Nephron (organoid): ENCODE results near the gene LIMCH1.

ENCODE experiments used
- H3K27ac Mint-ChIP-seq, 3 experiments: 2 replicates each; pipeline ENCODE4 v1.8.0; 2020; ENCODE audit warnings: mixed read lengths in 3 of 3, mild to moderate bottlenecking in 2 of 3, moderate library complexity in 1 of 3
- H3K27me3 Mint-ChIP-seq: 2 replicates; pipeline ENCODE4 v1.8.0; 2021; ENCODE audit warnings: low read depth, mild to moderate bottlenecking, moderate library complexity, mixed read lengths
- H3K36me3 Mint-ChIP-seq: 2 replicates; pipeline ENCODE4 v1.8.0; 2020; ENCODE audit warnings: low read depth, mixed read lengths
- H3K4me1 Mint-ChIP-seq: 2 replicates; pipeline ENCODE4 v1.8.0; 2020; ENCODE audit warnings: mixed read lengths
- H3K4me3 Mint-ChIP-seq, 3 experiments: 2 replicates each; pipeline ENCODE4 v1.8.0; 2020; ENCODE audit warnings: mild to moderate bottlenecking in 3 of 3, mixed read lengths in 3 of 3, moderate library complexity in 2 of 3
- H3K9me3 Mint-ChIP-seq: 2 replicates; pipeline ENCODE4 v1.8.0; 2020; ENCODE audit warnings: mixed read lengths
- TF ChIP-seq, protein P1 (sequence below), 3 experiments: fragments of 200-600 bp; sonication (generic); IDR thresholded peaks; one replicate each; pipeline ENCODE4 v1.5.0; 2021; ENCODE audit warnings: antibody characterized with exemption in 3 of 3; ENCODE audit not compliant: unreplicated experiment in 3 of 3

Gene LIMCH1

DNA sequence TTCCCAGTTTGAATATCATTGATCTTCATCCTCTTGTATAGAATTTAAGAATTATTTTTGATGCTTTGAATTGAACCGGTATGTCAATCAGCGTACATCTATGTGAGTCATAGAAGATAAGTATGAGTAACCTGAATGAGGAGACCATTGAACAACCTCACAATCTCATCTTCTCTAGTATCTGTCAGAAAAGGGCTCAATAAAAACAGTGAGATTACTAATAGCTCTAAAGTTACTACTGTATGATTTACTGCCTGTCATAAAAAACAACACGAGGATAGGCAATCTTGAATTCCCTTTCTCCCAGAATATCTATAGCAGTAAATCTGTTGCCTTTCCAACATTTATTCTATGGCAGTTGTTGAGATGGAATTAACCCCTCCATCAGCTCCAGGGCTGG lies 174.5 kb downstream of the LIMCH1 start:
- TF ChIP-seq, protein P1, sequence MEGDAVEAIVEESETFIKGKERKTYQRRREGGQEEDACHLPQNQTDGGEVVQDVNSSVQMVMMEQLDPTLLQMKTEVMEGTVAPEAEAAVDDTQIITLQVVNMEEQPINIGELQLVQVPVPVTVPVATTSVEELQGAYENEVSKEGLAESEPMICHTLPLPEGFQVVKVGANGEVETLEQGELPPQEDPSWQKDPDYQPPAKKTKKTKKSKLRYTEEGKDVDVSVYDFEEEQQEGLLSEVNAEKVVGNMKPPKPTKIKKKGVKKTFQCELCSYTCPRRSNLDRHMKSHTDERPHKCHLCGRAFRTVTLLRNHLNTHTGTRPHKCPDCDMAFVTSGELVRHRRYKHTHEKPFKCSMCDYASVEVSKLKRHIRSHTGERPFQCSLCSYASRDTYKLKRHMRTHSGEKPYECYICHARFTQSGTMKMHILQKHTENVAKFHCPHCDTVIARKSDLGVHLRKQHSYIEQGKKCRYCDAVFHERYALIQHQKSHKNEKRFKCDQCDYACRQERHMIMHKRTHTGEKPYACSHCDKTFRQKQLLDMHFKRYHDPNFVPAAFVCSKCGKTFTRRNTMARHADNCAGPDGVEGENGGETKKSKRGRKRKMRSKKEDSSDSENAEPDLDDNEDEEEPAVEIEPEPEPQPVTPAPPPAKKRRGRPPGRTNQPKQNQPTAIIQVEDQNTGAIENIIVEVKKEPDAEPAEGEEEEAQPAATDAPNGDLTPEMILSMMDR (IDR thresholded peaks at IDR 0.05; ENCODE audit: unreplicated experiment in 3 of 3), result no peak
- H3K4me3 Mint-ChIP-seq, result no peak overlapping the region
- H3K9me3 Mint-ChIP-seq, result no peaks in the 10 kb centered on the region
- H3K4me1 Mint-ChIP-seq, result peaks cover 4% of the 10 kb centered on the region
- H3K27me3 Mint-ChIP-seq, result peaks cover 37% of the 10 kb centered on the region
- no peaks in the 10 kb centered on the region for H3K36me3 Mint-ChIP-seq
- no peak overlapping the region for H3K27ac Mint-ChIP-seq

DNA sequence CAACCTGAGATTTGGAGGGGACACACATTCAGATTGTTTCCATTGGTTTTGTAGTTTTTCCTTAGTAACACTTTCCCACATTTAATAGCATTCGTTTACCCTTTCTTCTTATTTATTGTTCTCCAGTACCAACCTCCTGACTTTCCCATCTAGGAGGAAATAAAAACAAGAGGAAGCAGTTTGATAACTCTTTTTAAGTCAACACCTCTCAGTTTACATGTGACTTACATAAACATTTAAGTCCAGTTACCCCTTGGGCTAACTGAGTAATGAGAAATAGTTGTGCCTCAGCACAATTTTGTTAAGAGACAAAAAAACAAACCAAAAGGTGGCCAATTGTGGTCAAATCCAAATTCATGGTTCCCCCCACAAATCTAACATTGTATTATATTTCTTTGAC lies 175.8 kb downstream of the LIMCH1 start:
- Mint-ChIP-seq H3K27ac (no peak overlapping the region), H3K27me3 (peaks cover 31% of the 10 kb centered on the region), H3K9me3 (no peaks in the 10 kb centered on the region), H3K4me1 (no peaks in the 10 kb centered on the region), H3K36me3 (no peaks in the 10 kb centered on the region), H3K4me3 (no peak overlapping the region)
- TF ChIP-seq, protein P1 (IDR thresholded peaks at IDR 0.05; ENCODE audit: unreplicated experiment in 3 of 3), result no peak

GRCh38 chr4:41714364-41715000 lies 176.5 kb downstream of the LIMCH1 start:
- Mint-ChIP-seq H3K4me3 (no peak overlapping the region), H3K9me3 (no peaks in the 10 kb centered on the region), H3K27me3 (peaks cover 33% of the 10 kb centered on the region), H3K4me1 (no peaks in the 10 kb centered on the region), H3K27ac (no peak overlapping the region), H3K36me3 (no peaks in the 10 kb centered on the region)
- TF ChIP-seq, protein P1 (IDR thresholded peaks at IDR 0.05; ENCODE audit: unreplicated experiment in 3 of 3), result no peak

GRCh38 chr4:41715155-41715554 lies 177.2 kb downstream of the LIMCH1 start:
- H3K36me3 Mint-ChIP-seq, result no peaks in the 10 kb centered on the region
- H3K27me3 Mint-ChIP-seq, result peaks cover 39% of the 10 kb centered on the region

DNA sequence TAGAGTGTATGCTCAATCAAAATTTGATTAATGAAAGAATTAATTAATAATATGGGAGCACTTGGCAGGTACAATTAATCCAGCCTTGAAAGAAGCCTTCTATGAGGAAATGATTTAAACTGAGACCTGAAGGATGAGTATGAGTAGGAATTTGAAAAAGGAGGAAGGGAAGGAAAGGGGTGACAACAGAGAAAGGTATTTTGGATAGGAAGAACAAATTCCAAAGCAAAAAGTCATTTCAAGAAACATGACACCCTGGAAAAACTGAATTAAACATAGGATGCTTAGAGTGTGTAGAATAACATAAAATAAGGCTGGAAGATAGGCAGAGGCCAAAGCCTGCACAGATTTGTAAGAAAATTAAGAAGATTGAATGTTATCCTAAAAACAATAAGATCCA lies 180.9 kb downstream of the LIMCH1 start:
- H3K36me3 Mint-ChIP-seq, result no peaks in the 10 kb centered on the region
- TF ChIP-seq, protein P1 (IDR thresholded peaks at IDR 0.05; ENCODE audit: unreplicated experiment in 3 of 3), result no peak

More at GRCh38 chr4:41715155-41715554, 177.2 kb downstream of the LIMCH1 start:
- no peak overlapping the region for H3K27ac Mint-ChIP-seq
- TF ChIP-seq, protein P1 (IDR thresholded peaks at IDR 0.05; ENCODE audit: unreplicated experiment in 3 of 3), result no peak
- no peaks in the 10 kb centered on the region for H3K4me1 Mint-ChIP-seq
- no peaks in the 10 kb centered on the region for H3K9me3 Mint-ChIP-seq
- no peak overlapping the region for H3K4me3 Mint-ChIP-seq

GRCh38 chr4:41719417-41719816 lies 181.5 kb downstream of the LIMCH1 start:
- H3K9me3 Mint-ChIP-seq, result no peaks in the 10 kb centered on the region
- no peaks in the 10 kb centered on the region for H3K4me1 Mint-ChIP-seq
- H3K4me3 Mint-ChIP-seq, result no peak overlapping the region
- no peaks in the 10 kb centered on the region for H3K36me3 Mint-ChIP-seq
- peaks cover 48% of the 10 kb centered on the region for H3K27me3 Mint-ChIP-seq
- TF ChIP-seq, protein P1 (IDR thresholded peaks at IDR 0.05; ENCODE audit: unreplicated experiment in 3 of 3), result no peak
- H3K27ac Mint-ChIP-seq, result no peak overlapping the region

More for the DNA sequence above, 180.9 kb downstream of the LIMCH1 start:
- H3K4me1 Mint-ChIP-seq, result no peaks in the 10 kb centered on the region
- H3K4me3 Mint-ChIP-seq, result no peak overlapping the region
- H3K27ac Mint-ChIP-seq, result no peak overlapping the region
- H3K9me3 Mint-ChIP-seq, result no peaks in the 10 kb centered on the region
- peaks cover 51% of the 10 kb centered on the region for H3K27me3 Mint-ChIP-seq
